Erythroblast (primary cell): ENCODE data around the gene C1S.
"Not testable (repeated sequence)": the region's sequence is repeated elsewhere in the genome, so short reads cannot be mapped to it uniquely, and the experiment has no call there.

Experiments used
- DNase-seq, 2 experiments: peaks; one replicate each; lab custom pipeline; 2025; lab: John Stamatoyannopoulos, UW
- GATA1 ChIP-seq: IDR thresholded peaks from 2 replicates; pipeline ENCODE4 v1.6.1; 2011; ENCODE audit warnings: low read depth, mild to moderate bottlenecking, control low read depth, low read length, moderate library complexity
- POLR2A ChIP-seq: IDR thresholded peaks from 2 replicates; pipeline ENCODE4 v1.6.1; 2011; ENCODE audit warnings: mild to moderate bottlenecking, low read length

Gene C1S

DNA sequence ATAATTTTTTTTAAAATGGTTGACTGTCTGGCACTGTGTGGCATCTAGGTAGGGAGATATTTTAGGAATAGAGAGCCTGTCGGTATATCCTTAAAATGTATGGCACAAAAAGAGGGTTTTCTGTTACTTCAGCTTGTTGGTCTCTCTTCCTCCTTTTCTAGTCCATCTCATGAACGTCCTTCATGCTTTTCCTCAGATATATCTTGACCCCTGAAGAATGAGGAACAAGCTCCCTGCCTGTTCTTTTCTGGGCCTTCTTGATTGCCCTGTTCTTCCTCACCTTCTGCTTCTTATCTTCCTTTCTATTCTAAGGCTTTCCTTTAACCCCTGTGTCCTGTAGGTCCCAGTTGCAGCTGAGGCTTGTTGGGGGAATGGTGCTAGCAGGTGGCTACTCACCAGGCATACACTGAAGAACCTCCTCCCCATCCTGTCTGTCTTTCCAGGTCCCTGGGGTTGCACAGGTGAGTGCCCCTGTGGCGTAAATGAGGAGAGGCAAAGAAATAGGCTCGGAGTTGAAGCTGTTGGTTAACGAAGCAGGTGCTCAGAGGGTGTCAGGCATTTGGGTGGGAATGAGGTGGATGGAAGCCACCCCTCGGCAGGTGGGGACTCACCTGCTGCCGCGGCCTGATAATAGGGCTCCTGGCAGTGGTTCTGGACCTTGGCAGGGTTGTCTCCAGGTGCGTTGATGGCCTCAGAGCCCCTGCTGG lies 38.9 kb downstream of the C1S start:
- DNase-seq = no peak
- no peak for TF ChIP-seq POLR2A

DNA sequence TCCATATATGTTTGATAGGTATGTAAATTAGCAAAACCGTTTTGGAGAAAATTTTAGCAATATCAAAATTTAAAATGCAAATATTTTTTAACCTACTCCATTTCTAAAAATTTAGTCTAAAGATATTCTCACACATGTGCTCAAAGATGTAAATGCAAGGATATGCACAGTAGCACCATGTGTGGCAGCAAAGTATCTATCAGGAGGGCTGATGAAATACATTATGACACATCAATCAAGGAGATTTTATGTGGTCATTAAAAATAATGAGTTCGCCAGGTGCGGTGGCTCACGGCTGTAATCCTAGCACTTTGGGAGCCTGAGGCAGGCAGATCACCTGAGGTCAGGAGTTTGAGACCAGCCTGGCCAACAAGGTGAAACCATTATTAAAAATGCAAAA lies 39.7 kb downstream of the C1S start:
- no peak for TF ChIP-seq GATA1
- TF ChIP-seq POLR2A = no peak
- DNase-seq = no peak

DNA sequence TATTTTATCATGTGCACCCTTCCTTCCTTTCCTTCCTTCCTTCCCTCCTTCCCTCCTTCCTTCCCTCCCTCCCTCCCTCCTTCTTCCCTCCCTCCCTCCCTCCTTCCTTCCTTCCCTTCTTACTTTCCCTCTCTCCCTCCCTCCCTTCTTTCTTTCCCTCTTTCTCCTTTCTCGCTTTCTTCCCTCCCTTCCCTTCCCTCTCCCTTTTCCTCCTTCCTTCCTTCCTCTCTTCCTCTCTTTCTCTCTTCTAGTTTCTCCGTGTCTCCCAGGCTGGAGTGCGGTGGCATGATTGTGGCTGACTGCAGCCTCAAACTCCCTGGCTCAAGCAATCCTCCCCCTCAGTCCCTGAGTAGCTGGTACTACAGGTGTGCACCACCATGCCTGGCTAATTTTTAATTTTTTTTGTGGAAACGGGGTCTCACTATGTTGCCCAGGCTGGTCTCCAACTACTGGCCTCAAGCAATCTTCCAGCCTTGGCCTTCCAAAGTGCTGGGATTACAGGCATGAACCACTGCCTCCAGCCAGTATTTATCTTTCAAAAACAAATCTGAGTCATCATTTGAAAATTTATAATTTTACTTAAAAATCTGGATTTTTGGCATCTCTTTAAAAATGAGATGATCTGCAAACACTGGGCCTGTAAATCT lies 40.7 kb downstream of the C1S start:
- no peak for DNase-seq
- TF ChIP-seq GATA1 (no peak), POLR2A (no peak)

DNA sequence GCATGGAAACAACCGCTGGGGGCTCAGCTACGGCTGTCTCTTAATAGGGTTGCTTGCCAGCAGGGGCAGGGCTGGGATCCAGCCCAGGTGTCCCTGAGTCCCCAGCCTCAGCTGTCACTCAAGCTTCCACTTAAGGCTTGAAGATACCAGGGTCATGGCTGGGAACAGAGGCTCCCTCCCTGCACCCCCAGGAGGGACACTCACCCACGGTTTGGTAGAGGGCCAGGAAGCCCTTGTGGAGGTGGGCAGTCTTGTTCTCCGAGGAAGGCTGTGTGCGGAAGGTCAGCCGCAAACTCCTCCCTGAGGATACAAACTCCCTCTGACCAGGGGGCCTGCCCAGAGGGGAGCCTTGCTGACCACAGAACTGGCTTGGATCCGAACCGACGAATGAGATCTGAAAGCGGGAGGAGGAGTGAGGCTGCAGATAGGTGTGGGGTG lies 41.2 kb downstream of the C1S start:
- DNase-seq = no peak
- TF ChIP-seq POLR2A = no peak
- no peak for TF ChIP-seq GATA1

DNA sequence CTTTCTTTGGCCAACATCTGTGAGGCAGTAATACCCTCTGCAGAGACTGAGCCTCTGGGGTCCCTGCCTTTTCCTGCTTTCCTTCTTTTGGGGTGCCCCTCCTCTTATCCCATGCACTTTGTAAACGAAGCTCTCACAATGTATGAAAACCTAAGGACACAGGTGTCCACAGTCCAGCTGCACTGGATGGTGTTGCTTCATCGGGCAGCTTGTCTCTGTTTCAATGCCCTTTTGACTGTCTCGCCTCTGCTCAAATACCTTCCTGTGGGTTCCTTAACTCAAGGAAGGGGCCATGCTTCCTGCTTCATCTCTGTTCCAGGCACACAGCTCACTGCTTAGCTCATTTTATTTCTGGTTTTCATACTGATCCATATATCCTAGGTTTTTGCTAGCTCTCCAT lies 42.1 kb downstream of the C1S start:
- no peak for DNase-seq
- no peak for TF ChIP-seq POLR2A
- TF ChIP-seq GATA1 = no peak

DNA sequence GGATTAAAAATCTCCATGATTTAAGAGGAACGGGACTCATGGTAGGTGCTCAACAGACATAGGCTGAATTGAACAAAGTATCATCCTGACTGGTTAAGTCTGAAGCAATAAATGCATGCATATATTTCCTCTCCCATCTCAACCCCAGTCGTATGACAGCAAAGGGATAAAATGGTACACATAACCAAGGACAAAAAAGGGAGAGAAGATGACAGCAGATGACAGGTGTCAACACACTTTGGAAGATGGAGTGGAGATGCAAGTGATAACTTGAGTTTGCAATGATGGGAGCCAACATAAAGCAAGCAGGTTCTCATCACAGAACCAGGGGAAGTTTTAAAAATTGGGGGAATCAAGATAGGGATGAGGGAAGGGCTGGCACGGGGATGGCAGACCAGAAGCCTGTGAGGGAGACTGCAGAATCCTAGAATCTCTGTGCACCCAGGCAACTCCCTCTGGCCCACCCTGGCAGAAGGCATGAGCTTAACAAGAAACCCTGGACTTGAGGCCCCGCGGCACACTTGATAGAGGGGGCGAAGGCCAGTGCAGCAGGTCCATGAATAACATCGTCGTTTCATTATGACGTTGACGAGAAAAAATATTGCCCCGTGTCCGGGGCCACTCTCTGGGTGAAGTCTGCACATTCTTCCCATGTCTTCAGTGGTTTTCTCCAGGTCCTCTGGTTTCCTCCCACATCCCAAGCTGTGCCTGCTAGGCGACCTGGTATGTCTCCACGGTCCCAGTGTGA lies 43.5 kb downstream of the C1S start:
- TF ChIP-seq GATA1 (no peak), POLR2A (no peak)
- no peak for DNase-seq

DNA sequence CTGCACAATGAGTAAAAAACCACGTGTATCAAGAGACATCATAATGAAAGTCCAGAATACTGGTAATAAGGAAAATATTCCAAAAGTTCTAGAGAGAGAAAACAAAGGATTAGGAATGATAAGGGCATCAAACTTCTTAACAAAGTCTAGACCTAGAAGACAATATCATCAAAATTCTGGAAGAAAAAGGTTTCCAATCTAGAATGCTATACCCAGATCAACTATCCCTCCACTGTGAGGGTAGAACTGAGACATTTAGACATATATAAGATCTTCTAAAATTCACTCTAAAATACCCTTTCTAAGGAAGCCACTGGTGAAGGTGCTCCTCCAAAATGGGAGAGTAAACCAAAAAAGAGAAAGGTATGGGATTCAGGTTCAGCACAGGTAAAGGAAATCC lies 45.6 kb downstream of the C1S start:
- DNase-seq = peak in 1 of 2 experiments; percentile 20
- TF ChIP-seq POLR2A = no peak
- TF ChIP-seq GATA1 = no peak

DNA sequence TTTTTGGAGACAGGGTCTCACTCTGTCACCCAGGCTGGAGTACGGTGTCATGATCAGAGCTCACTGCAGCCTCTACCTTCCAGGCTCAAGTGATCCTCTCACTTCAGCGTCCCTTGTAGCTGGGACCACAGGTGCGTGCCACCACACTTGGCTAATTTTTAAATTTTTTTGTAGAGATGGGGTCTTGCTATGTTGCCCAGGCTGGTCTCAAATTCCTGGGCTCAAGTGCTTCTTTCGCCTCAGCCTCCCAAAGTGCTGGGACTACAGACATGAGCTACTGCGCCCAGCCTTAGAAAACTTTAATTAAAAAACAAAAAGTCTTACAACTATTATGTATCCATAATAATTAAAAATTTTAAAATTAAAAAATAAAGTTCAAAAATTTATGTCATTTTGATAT lies 46.7 kb downstream of the C1S start:
- not testable (repeated sequence) for DNase-seq

DNA sequence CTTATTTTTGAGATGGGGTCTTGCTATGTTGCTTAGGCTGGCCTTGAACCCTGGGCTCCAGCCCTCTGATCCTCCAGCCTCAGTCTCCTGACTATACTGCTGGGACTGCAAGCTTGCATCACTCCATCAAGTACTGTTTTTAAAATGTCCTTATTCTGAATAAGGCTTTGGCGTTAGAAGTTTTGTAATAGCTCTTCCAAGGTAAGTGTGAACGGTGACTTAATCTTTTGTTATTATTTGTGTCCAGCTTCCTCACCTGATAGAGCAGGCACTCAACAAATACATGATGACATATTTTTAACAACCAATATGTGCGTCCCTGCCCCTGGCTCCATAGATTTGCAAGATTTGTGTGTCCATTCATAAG lies 47.1 kb downstream of the C1S start:
- TF ChIP-seq GATA1 (no peak), POLR2A (no peak)
- no peak for DNase-seq

DNA sequence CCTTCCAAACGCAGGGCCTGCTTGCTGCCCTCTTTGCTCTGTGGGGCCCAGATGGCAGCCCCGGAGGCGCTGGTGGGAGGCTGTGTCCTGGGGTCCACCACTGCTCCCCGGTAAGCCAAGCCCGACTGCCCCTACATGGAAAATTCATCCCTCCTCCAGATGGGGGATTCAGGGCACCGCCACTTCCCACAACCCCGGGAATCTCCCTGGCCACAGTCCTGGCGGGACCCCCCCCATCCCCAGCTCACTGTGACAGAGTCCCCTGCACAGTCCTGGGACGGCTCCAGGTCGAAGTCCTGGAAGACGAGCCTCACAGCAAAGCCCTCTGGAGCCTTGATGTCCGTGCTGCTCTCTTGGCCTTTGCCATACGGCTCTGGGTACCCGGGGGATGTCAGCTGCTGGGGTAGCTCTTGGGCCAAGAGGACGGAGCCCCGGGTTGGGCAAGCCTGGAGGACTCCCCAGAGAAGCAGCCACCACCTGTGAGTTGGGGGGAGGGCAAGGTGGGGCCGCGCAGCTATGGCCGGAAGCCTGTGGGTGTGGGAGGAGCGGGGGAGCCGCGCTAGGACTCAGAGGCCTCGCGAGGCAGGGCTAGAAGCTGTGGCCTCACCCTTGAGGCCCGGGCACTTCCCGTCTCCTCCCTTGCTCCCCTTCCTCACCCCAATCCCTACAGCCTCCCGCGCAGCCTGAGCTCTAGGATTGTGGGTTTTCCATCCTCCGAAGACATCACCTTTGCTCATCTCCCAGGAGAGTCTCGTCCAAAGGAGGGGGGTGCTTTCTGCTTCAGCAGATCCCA lies 47.7 kb downstream of the C1S start:
- TF ChIP-seq POLR2A (peak; percentile 79), GATA1 (no peak)

DNA sequence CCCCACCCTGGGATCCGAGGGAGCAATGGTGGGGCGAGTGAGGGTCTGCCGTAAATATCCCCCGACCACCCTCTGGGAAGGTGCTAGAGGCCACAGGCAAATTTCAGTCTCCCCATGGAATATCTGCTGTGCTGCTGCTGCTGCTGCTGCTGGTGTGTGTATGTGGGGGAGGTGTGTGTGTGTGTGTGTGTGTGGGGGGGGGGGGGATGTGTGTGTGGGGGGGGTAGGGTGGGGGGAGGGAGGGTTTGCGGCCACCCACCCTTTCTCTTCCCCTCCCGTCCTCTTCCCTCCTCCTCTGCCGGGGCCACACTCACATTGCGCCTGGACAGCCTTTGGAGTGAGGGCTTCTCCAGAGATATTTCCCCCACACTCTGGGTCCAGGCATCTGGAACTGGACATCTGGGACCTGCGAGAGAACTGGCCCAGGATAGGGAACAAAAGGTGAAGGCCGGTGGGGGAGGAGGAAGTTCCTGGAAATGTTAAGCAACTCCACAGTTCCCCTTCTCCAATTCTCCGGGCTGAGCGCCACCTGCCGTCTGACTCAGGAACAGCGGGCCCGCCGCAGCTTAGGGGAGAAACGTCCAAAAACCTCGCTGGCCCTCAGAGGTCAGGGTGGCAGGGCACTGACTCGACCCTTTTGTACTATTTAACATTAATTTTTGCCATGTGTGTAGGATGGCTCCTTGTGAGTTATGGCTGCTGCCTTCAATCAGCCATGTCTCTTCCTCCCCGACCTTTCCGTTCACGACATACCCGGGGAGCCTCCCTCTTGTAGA lies 48.5 kb downstream of the C1S start, which contains the start of gene C1RL:
Gene C1RL (minus strand): TSS at position 419 of the 776 bp plus-strand sequence. CDS start 34 bp downstream, at position 385.
- TF ChIP-seq POLR2A = peak; percentile 37
- no peak for TF ChIP-seq GATA1
- peak; percentile 79 to 88 for DNase-seq

More for the DNA sequence above, 47.7 kb downstream of the C1S start:
- DNase-seq = peak; percentile 74 to 76

DNA sequence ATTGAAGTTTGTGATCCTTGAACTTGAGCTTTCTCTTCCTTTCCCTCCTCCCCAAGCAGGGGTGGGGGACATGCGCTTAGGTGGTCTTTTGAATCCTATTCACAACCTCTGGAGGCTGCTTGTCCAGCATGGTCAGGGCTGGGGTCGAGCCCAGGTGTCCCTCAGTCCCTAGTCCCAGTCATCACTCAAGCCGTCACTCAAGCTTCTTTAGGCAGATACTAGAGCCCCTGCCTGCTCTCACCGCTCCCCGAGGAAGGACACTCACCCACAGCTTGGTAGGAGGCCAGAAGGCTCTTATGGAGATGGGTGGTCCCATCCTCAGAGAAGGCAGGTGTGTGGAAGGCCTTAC lies 49.0 kb downstream of the C1S start:
- no peak for DNase-seq
- TF ChIP-seq POLR2A (no peak), GATA1 (no peak)

DNA sequence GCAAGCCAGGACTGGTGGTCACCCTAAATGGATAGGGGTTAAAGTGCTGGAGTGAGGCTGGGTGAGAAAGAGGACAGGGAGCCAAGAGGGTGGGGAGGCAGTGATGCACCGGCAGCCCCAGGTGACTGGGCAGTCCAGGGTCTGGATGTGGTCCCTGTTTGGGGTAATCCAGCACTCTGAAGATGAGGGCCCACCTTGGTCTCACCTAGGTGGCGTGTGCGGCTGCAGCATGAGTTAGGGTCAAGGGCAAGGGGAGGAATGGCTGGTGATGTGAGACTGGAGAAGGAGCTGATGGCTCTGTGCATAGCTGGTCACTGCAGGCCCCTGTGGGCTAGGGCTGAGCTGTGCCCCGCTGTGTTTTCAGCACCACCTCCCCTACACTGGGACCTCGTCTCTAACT lies 50.1 kb downstream of the C1S start:
- TF ChIP-seq POLR2A = no peak
- TF ChIP-seq GATA1 = no peak
- DNase-seq = no peak
